H1 (cell line): ENCODE data around the gene TEF. TPM values are rescaled to one million over a fixed set of nuclear protein-coding genes. Genes with fewer than 3 reads are reported as not detected.
A peak's percentile ranks its signal among the peaks of the same experiment; 100 is the strongest.

Source experiments
- CBX5 ChIP-seq: fragments of 300-800, 300-1000 bp; sonication (generic); IDR thresholded peaks from 2 replicates; pipeline ENCODE4 v1.7.1; 2016; ENCODE audit warnings: antibody characterized with exemption, low read length, low read depth
- CHD7 ChIP-seq: fragments of 300-600 bp; sonication (generic); IDR thresholded peaks from 2 replicates; pipeline ENCODE4 v1.7.1; 2012; ENCODE audit warnings: low read length, moderate library complexity, mild to moderate bottlenecking, inconsistent platforms; ENCODE audit not compliant: insufficient replicate concordance
- HDAC6 ChIP-seq: IDR thresholded peaks from one replicate; pipeline ENCODE4 v1.7.1; 2012; ENCODE audit warnings: low read depth, mild to moderate bottlenecking, inconsistent platforms, low read length, moderate library complexity
- NRF1 ChIP-seq: IDR thresholded peaks from 2 replicates; pipeline ENCODE4 v1.6.1; 2011; ENCODE audit warnings: mild to moderate bottlenecking, low read depth, low read length, improper control_type of control experiment
- POLR2AphosphoS5 ChIP-seq: IDR thresholded peaks from 2 replicates; pipeline ENCODE4 v1.6.1; 2011; ENCODE audit warnings: low read depth, low read length
- RXRA ChIP-seq: IDR thresholded peaks from 2 replicates; pipeline ENCODE4 v1.6.1; 2011; ENCODE audit warnings: low read depth, mild to moderate bottlenecking, low read length, moderate library complexity; ENCODE audit not compliant: insufficient read depth
- SIN3A ChIP-seq, 2 experiments: IDR thresholded peaks in 1 of 2; conservative IDR thresholded peaks in 1 of 2; 2 replicates each; pipeline ENCODE4 v1.6.1; 2011 to 2012; ENCODE audit warnings: low read length in 2 of 2, improper control_type of control experiment in 1 of 2, low read depth in 1 of 2, mild to moderate bottlenecking in 1 of 2
- SP2 ChIP-seq: IDR thresholded peaks from 2 replicates; pipeline ENCODE4 v1.6.1; 2012; ENCODE audit warnings: mild to moderate bottlenecking, low read length, inconsistent platforms
- polyA plus RNA-seq, 7 experiments: library from polyadenylated mRNA; depleted of rRNA in 3 of 7; stranded (reverse) in 5 of 7; unstranded in 2 of 7; fragments of >200 nt in 5 of 7; fragments of 200-250 nt in 2 of 7; gene quantifications; 1 replicate in 5 of 7; 2 replicates in 1 of 7; 4 replicates in 1 of 7; pipeline versions ENCODE4 v1.2.1 to v1.2.3, GENCODE V29; 2011 to 2013; ENCODE audit warnings: missing spikeins in 2 of 7, mixed read lengths in 2 of 7
- total RNA-seq: library from RNA; stranded (reverse); fragmentation: NEBNext Ultra II Directional; extraction: Animal tissue kit (Norgen Biotek cat#: 25700); gene quantifications from 2 replicates; pipeline ENCODE4 v1.2.1, GENCODE V29; 2021
- TF ChIP-seq, protein P1 (sequence below): IDR thresholded peaks from 2 replicates; pipeline ENCODE4 v1.6.1; 2012; ENCODE audit warnings: low read length, inconsistent platforms

TEF gene
- total and polyA plus RNA-seq, 2 of the 8 experiments (the other 6 are each of a cell fraction or from before 2014, with no cell fraction given), result 7.4 to 9.0 TPM

DNA sequence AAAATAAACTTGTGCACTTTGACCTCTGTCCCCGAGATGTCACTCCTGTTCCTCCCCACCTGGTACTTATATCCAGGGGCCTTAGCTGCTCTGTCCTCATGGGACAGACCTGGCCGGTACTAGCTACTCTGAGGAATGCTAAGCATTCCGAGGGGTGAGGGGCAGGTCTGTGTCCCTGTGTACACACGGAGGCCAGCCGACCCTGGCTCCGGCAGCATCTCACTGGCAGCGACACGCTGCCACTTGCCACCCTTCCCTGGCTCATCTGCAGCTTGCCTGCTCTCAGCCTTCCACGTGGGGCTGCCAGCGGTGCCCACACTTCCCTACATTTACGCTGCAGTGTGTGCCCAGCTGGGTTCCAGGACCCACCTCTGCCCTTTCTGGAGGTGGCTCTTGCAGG is 21.6 kb upstream of the TEF start (continued):
- TF ChIP-seq CHD7 (no peak), NRF1 (no peak), CBX5 (no peak), HDAC6 (no peak), RXRA (0 out of 2 replicates have a peak, but pooled peaks have one; percentile 29), SP2 (no peak), POLR2AphosphoS5 (no peak), SIN3A (conservative IDR thresholded peaks at IDR 0.05 in 1 of 2, IDR thresholded peaks at IDR 0.05 in 1 of 2; ENCODE audit: low read depth in 1 of 2, low read length in 2 of 2) (0 out of 4 replicates have a peak, but pooled peaks of 1 of the 2 experiments have one; percentile 35)
- TF ChIP-seq, protein P1, sequence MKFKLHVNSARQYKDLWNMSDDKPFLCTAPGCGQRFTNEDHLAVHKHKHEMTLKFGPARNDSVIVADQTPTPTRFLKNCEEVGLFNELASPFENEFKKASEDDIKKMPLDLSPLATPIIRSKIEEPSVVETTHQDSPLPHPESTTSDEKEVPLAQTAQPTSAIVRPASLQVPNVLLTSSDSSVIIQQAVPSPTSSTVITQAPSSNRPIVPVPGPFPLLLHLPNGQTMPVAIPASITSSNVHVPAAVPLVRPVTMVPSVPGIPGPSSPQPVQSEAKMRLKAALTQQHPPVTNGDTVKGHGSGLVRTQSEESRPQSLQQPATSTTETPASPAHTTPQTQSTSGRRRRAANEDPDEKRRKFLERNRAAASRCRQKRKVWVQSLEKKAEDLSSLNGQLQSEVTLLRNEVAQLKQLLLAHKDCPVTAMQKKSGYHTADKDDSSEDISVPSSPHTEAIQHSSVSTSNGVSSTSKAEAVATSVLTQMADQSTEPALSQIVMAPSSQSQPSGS, result no peak
